Measurements from ENCODE around the gene LRP1.

- TF ChIP-seq POLR2AphosphoS5 (IDR thresholded peaks at IDR 0.05; ENCODE audit: low read depth), result no peak
- no peak for TF ChIP-seq EZH2phosphoT487 (IDR thresholded peaks at IDR 0.05; ENCODE audit: unreplicated experiment)
- TF ChIP-seq EZH2 (IDR thresholded peaks at IDR 0.05; ENCODE audit: low read depth, unreplicated experiment), result no peak
- TF ChIP-seq, protein P1, sequence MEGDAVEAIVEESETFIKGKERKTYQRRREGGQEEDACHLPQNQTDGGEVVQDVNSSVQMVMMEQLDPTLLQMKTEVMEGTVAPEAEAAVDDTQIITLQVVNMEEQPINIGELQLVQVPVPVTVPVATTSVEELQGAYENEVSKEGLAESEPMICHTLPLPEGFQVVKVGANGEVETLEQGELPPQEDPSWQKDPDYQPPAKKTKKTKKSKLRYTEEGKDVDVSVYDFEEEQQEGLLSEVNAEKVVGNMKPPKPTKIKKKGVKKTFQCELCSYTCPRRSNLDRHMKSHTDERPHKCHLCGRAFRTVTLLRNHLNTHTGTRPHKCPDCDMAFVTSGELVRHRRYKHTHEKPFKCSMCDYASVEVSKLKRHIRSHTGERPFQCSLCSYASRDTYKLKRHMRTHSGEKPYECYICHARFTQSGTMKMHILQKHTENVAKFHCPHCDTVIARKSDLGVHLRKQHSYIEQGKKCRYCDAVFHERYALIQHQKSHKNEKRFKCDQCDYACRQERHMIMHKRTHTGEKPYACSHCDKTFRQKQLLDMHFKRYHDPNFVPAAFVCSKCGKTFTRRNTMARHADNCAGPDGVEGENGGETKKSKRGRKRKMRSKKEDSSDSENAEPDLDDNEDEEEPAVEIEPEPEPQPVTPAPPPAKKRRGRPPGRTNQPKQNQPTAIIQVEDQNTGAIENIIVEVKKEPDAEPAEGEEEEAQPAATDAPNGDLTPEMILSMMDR (conservative IDR thresholded peaks at IDR 0.05; ENCODE audit: low read depth in 2 of 2), result no peak
- TF ChIP-seq CREB1 (CRISPR knock-in tag; IDR thresholded peaks at IDR 0.05; ENCODE audit: low read depth), result no peak
- no peak for TF ChIP-seq JUNB (IDR thresholded peaks at IDR 0.05; ENCODE audit: unreplicated experiment)
- TF ChIP-seq, protein P2, sequence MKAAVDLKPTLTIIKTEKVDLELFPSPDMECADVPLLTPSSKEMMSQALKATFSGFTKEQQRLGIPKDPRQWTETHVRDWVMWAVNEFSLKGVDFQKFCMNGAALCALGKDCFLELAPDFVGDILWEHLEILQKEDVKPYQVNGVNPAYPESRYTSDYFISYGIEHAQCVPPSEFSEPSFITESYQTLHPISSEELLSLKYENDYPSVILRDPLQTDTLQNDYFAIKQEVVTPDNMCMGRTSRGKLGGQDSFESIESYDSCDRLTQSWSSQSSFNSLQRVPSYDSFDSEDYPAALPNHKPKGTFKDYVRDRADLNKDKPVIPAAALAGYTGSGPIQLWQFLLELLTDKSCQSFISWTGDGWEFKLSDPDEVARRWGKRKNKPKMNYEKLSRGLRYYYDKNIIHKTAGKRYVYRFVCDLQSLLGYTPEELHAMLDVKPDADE (IDR thresholded peaks at IDR 0.05), result no peak
- no peak for TF ChIP-seq STAT1 (IDR thresholded peaks at IDR 0.05; ENCODE audit: unreplicated experiment)
- TF ChIP-seq, protein P3, sequence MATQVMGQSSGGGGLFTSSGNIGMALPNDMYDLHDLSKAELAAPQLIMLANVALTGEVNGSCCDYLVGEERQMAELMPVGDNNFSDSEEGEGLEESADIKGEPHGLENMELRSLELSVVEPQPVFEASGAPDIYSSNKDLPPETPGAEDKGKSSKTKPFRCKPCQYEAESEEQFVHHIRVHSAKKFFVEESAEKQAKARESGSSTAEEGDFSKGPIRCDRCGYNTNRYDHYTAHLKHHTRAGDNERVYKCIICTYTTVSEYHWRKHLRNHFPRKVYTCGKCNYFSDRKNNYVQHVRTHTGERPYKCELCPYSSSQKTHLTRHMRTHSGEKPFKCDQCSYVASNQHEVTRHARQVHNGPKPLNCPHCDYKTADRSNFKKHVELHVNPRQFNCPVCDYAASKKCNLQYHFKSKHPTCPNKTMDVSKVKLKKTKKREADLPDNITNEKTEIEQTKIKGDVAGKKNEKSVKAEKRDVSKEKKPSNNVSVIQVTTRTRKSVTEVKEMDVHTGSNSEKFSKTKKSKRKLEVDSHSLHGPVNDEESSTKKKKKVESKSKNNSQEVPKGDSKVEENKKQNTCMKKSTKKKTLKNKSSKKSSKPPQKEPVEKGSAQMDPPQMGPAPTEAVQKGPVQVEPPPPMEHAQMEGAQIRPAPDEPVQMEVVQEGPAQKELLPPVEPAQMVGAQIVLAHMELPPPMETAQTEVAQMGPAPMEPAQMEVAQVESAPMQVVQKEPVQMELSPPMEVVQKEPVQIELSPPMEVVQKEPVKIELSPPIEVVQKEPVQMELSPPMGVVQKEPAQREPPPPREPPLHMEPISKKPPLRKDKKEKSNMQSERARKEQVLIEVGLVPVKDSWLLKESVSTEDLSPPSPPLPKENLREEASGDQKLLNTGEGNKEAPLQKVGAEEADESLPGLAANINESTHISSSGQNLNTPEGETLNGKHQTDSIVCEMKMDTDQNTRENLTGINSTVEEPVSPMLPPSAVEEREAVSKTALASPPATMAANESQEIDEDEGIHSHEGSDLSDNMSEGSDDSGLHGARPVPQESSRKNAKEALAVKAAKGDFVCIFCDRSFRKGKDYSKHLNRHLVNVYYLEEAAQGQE (IDR thresholded peaks at IDR 0.05; ENCODE audit: unreplicated experiment), result no peak
- TF ChIP-seq, protein P4, sequence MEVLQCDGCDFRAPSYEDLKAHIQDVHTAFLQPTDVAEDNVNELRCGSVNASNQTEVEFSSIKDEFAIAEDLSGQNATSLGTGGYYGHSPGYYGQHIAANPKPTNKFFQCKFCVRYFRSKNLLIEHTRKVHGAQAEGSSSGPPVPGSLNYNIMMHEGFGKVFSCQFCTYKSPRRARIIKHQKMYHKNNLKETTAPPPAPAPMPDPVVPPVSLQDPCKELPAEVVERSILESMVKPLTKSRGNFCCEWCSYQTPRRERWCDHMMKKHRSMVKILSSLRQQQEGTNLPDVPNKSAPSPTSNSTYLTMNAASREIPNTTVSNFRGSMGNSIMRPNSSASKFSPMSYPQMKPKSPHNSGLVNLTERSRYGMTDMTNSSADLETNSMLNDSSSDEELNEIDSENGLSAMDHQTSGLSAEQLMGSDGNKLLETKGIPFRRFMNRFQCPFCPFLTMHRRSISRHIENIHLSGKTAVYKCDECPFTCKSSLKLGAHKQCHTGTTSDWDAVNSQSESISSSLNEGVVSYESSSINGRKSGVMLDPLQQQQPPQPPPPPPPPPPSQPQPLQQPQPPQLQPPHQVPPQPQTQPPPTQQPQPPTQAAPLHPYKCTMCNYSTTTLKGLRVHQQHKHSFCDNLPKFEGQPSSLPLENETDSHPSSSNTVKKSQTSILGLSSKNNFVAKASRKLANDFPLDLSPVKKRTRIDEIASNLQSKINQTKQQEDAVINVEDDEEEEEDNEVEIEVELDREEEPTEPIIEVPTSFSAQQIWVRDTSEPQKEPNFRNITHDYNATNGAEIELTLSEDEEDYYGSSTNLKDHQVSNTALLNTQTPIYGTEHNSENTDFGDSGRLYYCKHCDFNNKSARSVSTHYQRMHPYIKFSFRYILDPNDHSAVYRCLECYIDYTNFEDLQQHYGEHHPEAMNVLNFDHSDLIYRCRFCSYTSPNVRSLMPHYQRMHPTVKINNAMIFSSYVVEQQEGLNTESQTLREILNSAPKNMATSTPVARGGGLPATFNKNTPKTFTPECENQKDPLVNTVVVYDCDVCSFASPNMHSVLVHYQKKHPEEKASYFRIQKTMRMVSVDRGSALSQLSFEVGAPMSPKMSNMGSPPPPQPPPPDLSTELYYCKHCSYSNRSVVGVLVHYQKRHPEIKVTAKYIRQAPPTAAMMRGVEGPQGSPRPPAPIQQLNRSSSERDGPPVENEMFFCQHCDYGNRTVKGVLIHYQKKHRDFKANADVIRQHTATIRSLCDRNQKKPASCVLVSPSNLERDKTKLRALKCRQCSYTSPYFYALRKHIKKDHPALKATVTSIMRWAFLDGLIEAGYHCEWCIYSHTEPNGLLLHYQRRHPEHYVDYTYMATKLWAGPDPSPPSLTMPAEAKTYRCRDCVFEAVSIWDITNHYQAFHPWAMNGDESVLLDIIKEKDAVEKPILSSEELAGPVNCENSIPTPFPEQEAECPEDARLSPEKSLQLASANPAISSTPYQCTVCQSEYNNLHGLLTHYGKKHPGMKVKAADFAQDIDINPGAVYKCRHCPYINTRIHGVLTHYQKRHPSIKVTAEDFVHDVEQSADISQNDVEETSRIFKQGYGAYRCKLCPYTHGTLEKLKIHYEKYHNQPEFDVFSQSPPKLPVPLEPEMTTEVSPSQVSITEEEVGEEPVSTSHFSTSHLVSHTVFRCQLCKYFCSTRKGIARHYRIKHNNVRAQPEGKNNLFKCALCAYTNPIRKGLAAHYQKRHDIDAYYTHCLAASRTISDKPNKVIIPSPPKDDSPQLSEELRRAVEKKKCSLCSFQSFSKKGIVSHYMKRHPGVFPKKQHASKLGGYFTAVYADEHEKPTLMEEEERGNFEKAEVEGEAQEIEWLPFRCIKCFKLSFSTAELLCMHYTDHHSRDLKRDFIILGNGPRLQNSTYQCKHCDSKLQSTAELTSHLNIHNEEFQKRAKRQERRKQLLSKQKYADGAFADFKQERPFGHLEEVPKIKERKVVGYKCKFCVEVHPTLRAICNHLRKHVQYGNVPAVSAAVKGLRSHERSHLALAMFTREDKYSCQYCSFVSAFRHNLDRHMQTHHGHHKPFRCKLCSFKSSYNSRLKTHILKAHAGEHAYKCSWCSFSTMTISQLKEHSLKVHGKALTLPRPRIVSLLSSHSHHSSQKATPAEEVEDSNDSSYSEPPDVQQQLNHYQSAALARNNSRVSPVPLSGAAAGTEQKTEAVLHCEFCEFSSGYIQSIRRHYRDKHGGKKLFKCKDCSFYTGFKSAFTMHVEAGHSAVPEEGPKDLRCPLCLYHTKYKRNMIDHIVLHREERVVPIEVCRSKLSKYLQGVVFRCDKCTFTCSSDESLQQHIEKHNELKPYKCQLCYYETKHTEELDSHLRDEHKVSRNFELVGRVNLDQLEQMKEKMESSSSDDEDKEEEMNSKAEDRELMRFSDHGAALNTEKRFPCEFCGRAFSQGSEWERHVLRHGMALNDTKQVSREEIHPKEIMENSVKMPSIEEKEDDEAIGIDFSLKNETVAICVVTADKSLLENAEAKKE (CRISPR knock-in tag; IDR thresholded peaks at IDR 0.05), result no peak
- TF ChIP-seq ZNF114 (CRISPR knock-in tag; IDR thresholded peaks at IDR 0.05), result no peak
Measured at GRCh38 chr12:57123813-57124212, 4.5 kb upstream of the LRP1 start.
